H9 (cell line): ENCODE data around the gene ENOX1. TPM values are rescaled to one million over a fixed set of nuclear protein-coding genes. Genes with fewer than 3 reads are reported as not detected.

ENCODE experiments used
- DNase-seq: peaks from one replicate; pipeline ENCODE4 v3.0.0-alpha.2; 2017
- H2AFZ ChIP-seq: one replicate; pipeline ENCODE4 v1.6.1; 2013; ENCODE audit warnings: mild to moderate bottlenecking, low read length, control low read depth, moderate library complexity
- H2AK5ac ChIP-seq: 2 replicates; pipeline ENCODE4 v1.6.1; 2013; ENCODE audit warnings: low read length, control low read depth, mixed read lengths; ENCODE audit not compliant: insufficient read length
- H2BK120ac ChIP-seq: one replicate; pipeline ENCODE4 v1.6.1; 2013; ENCODE audit warnings: low read depth, mild to moderate bottlenecking, low read length, control low read depth, inconsistent platforms; ENCODE audit not compliant: poor library complexity, severe bottlenecking
- H2BK12ac ChIP-seq: 2 replicates; pipeline ENCODE4 v1.6.1; 2013; ENCODE audit warnings: low read length, control low read depth, mixed read lengths, low read depth; ENCODE audit not compliant: insufficient read length
- H2BK15ac ChIP-seq: 2 replicates; pipeline ENCODE4 v1.6.1; 2013; ENCODE audit warnings: low read depth, low read length, control low read depth
- H2BK20ac ChIP-seq: one replicate; pipeline ENCODE4 v1.6.1; 2013; ENCODE audit warnings: low read depth, mild to moderate bottlenecking, low read length, control low read depth, inconsistent platforms; ENCODE audit not compliant: poor library complexity, severe bottlenecking
- H2BK5ac ChIP-seq: 2 replicates; pipeline ENCODE4 v1.6.1; 2013; ENCODE audit warnings: low read length, control low read depth, mixed read lengths; ENCODE audit not compliant: insufficient read length
- H3K14ac ChIP-seq: 2 replicates; pipeline ENCODE4 v1.6.1; 2013; ENCODE audit warnings: low read length, control low read depth; ENCODE audit not compliant: insufficient read depth
- H3K18ac ChIP-seq: 2 replicates; pipeline ENCODE4 v1.6.1; 2013; ENCODE audit warnings: low read depth, mild to moderate bottlenecking, mixed read lengths, low read length, control low read depth; ENCODE audit not compliant: insufficient read length
- H3K23ac ChIP-seq: 2 replicates; pipeline ENCODE4 v1.6.1; 2013; ENCODE audit warnings: low read length, control low read depth, mixed read lengths, low read depth; ENCODE audit not compliant: insufficient read length
- H3K23me2 ChIP-seq: 2 replicates; pipeline ENCODE4 v1.6.1; 2013; ENCODE audit warnings: low read depth, mild to moderate bottlenecking, mixed read lengths, low read length, control low read depth; ENCODE audit not compliant: insufficient read length, poor library complexity, severe bottlenecking
- H3K27ac ChIP-seq: 2 replicates; pipeline ENCODE4 v1.5.1; 2013; ENCODE audit warnings: low read length, control low read depth, mixed read lengths, low read depth; ENCODE audit not compliant: insufficient read length
- H3K27me3 ChIP-seq: 2 replicates; pipeline ENCODE4 v1.6.1; 2013; ENCODE audit warnings: low read length, control low read depth, inconsistent platforms; ENCODE audit not compliant: insufficient read depth
- H3K4ac ChIP-seq: 2 replicates; pipeline ENCODE4 v1.6.1; 2013; ENCODE audit warnings: low read depth, mild to moderate bottlenecking, control low read depth, inconsistent platforms, low read length, moderate library complexity
- H3K4me1 ChIP-seq: 2 replicates; pipeline ENCODE4 v1.6.1; 2013; ENCODE audit warnings: low read length, control low read depth, inconsistent platforms; ENCODE audit not compliant: insufficient read depth
- H3K4me2 ChIP-seq: 2 replicates; pipeline ENCODE4 v1.6.1; 2013; ENCODE audit warnings: low read length, control low read depth, mixed read lengths; ENCODE audit not compliant: insufficient read length, insufficient read depth
- H3K56ac ChIP-seq: 2 replicates; pipeline ENCODE4 v1.6.1; 2013; ENCODE audit warnings: low read depth, mild to moderate bottlenecking, mixed read lengths, low read length, control low read depth; ENCODE audit not compliant: insufficient read length
- H3K79me1 ChIP-seq: 2 replicates; pipeline ENCODE4 v1.6.1; 2013; ENCODE audit warnings: low read depth, mild to moderate bottlenecking, moderate library complexity, low read length, control low read depth, inconsistent platforms; ENCODE audit not compliant: insufficient read depth, poor library complexity, severe bottlenecking
- H3K79me2 ChIP-seq: 2 replicates; pipeline ENCODE4 v1.6.1; 2013; ENCODE audit warnings: low read length, control low read depth, inconsistent platforms; ENCODE audit not compliant: insufficient read depth
- H3K9ac ChIP-seq: 2 replicates; pipeline ENCODE4 v1.6.1; 2013; ENCODE audit warnings: low read length, control low read depth, mixed read lengths; ENCODE audit not compliant: insufficient read length; ENCODE audit errors: extremely low read depth
- H3K9me3 ChIP-seq: one replicate; pipeline ENCODE4 v1.6.1; 2013; ENCODE audit warnings: low read depth, low read length, inconsistent platforms; ENCODE audit not compliant: control insufficient read depth
- H3T11ph ChIP-seq: one replicate; pipeline ENCODE4 v1.6.1; 2013; ENCODE audit warnings: mild to moderate bottlenecking, low read length, control low read depth, inconsistent platforms
- H4K20me1 ChIP-seq: one replicate; pipeline ENCODE4 v1.6.1; 2013; ENCODE audit not compliant: control insufficient read depth, insufficient read length, insufficient read depth
- H4K5ac ChIP-seq: 2 replicates; pipeline ENCODE4 v1.6.1; 2013; ENCODE audit warnings: low read depth, mild to moderate bottlenecking, mixed read lengths, low read length, control low read depth; ENCODE audit not compliant: insufficient read length
- H4K8ac ChIP-seq: replicated peaks from 2 replicates; pipeline ENCODE4 v1.6.1; 2013; ENCODE audit warnings: low read length, control low read depth, mixed read lengths, low read depth; ENCODE audit not compliant: insufficient read length
- H4K91ac ChIP-seq: 2 replicates; pipeline ENCODE4 v1.6.1; 2013; ENCODE audit warnings: low read depth, mild to moderate bottlenecking, moderate library complexity, mixed read lengths, low read length, control low read depth; ENCODE audit not compliant: insufficient read length
- H3K27ac Mint-ChIP-seq, 3 experiments: 2 replicates in 2 of 3; 3 replicates in 1 of 3; pipeline ENCODE4 v1.8.0; 2020 to 2021; ENCODE audit warnings: mixed read lengths in 3 of 3, mild to moderate bottlenecking in 1 of 3, moderate library complexity in 1 of 3
- H3K27me3 Mint-ChIP-seq: 2 replicates; pipeline ENCODE4 v1.8.0; 2021; ENCODE audit warnings: low read depth, mild to moderate bottlenecking, moderate library complexity, mixed read lengths
- H3K36me3 Mint-ChIP-seq, 3 experiments: 2 replicates in 2 of 3; 3 replicates in 1 of 3; pipeline ENCODE4 v1.8.0; 2020 to 2021; ENCODE audit warnings: low read depth in 3 of 3, mixed read lengths in 3 of 3; ENCODE audit not compliant: insufficient read depth in 1 of 3
- H3K4me1 Mint-ChIP-seq, 2 experiments: 2 replicates each; pipeline ENCODE4 v1.8.0; 2020; ENCODE audit warnings: mixed read lengths in 2 of 2
- H3K4me3 Mint-ChIP-seq, 2 experiments: 2 replicates in 1 of 2; 3 replicates in 1 of 2; pipeline ENCODE4 v1.8.0; 2020 to 2021; ENCODE audit warnings: mild to moderate bottlenecking in 2 of 2, mixed read lengths in 2 of 2, moderate library complexity in 1 of 2
- H3K9me3 Mint-ChIP-seq, 2 experiments: 2 replicates in 1 of 2; 3 replicates in 1 of 2; pipeline ENCODE4 v1.8.0; 2020; ENCODE audit warnings: mild to moderate bottlenecking in 2 of 2, mixed read lengths in 2 of 2, moderate library complexity in 1 of 2
- CTCF ChIP-seq: fragments of 200-600 bp; sonication (generic); conservative IDR thresholded peaks from 3 replicates; pipeline ENCODE4 v1.8.0; 2021; ENCODE audit warnings: antibody characterized with exemption, mild to moderate bottlenecking
- total RNA-seq: library from RNA; stranded (reverse); gene quantifications from 2 replicates; pipeline ENCODE4 v1.2.1, GENCODE V29; 2021

Gene ENOX1
- total RNA-seq, 1 experiment from 2014 or later, result 0.24 TPM

DNA sequence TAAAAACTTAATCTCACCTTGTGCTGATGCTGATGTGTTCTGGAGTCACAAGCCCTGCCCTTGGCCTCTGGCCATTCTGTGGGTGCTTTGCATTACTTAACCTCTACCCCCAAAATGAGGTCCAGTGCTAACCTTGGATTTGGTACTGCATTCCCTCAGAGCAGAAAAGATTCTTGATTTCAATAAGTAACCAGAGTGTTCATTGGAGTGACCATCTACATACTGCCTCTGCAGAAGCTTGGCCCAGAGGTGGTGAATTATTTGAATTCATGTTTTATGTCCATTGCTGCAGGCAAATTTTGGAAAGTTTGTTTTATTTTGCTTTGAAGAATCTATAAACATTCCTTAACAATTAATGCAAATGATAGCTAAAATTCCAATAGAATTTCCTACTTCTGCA lies 7.6 kb upstream of the ENOX1 start:
- H3K4ac ChIP-seq, result no peak overlapping the region
- H3K18ac ChIP-seq, result no peak overlapping the region
- H3K27ac Mint-ChIP-seq, result no peak overlapping the region
- no peak overlapping the region for H3K9ac ChIP-seq
- no peaks in the 10 kb centered on the region for H3K79me1 ChIP-seq
- no peak overlapping the region for H2BK12ac ChIP-seq
- no peak overlapping the region for H2BK15ac ChIP-seq
- no peak overlapping the region for H2BK20ac ChIP-seq
- peaks cover 13% of the 10 kb centered on the region for H3K27me3 Mint-ChIP-seq
- no peaks in the 10 kb centered on the region for H3K4me1 Mint-ChIP-seq
- H3K56ac ChIP-seq, result no peak overlapping the region
- H3K27ac ChIP-seq, result no peak overlapping the region
- no peak overlapping the region for H2BK5ac ChIP-seq
- H3T11ph ChIP-seq, result no peak overlapping the region
- H3K23me2 ChIP-seq, result no peaks in the 10 kb centered on the region
- H2AK5ac ChIP-seq, result no peak overlapping the region
- no peak overlapping the region for H2AFZ ChIP-seq
- no peak overlapping the region for H4K8ac ChIP-seq
- no peaks in the 10 kb centered on the region for H3K36me3 Mint-ChIP-seq
- no peaks in the 10 kb centered on the region for H3K4me1 ChIP-seq
- no peak overlapping the region for H4K5ac ChIP-seq
- no peaks in the 10 kb centered on the region for H3K9me3 Mint-ChIP-seq
- no peak overlapping the region for H2BK120ac ChIP-seq
- H3K4me2 ChIP-seq, result no peak overlapping the region
- H3K9me3 ChIP-seq, result no peaks in the 10 kb centered on the region
- no peak overlapping the region for H3K23ac ChIP-seq
- TF ChIP-seq CTCF, result no peak
- no peak overlapping the region for H3K14ac ChIP-seq
- no peaks in the 10 kb centered on the region for H3K79me2 ChIP-seq
- no peak for DNase-seq
- H3K27me3 ChIP-seq, result no peaks in the 10 kb centered on the region
- no peak overlapping the region for H4K91ac ChIP-seq
- H3K4me3 Mint-ChIP-seq, result no peak overlapping the region
- no peaks in the 10 kb centered on the region for H4K20me1 ChIP-seq
